ENCODE data around the gene MADCAM1.

MADCAM1 gene

DNA sequence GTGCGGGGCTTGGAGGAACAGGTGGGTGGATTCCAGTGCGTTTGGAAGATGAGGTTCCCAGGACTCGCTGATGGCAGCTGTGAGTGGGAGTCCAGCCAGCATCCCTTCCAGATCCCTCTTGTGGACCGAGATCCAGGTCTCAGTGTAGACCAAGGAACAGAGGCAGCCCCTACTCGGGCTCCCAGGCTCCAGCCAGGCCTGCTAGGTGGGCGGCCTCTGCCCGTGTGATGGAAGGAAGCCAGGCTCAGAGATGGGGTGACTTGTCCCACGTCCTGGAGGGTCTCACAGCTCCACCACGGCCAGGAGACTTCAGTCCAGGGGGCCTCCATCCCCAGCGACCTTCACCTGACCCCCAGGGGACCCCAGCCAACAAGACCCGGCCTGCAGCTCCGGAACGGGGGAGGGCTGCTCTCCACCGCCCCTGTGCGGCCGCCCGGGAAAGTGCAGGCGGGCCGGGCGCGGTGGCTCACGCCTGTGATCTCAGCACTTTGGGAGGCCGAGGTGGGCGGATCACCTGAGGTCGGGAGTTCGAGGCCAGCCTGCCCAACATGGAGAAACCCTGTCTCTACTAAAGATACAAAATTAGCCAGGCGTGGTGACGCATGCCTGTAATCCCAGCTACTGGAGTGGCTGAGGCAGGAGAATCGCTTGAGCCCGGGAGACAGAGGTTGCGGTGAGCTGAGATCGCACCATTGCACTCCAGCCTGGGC is 729 bp upstream of the MADCAM1 start:
- Histone ChIP-seq H3K4me3 (ENCODE audit: low read length in 2 of 2) (no peak overlapping the region), H3K4me2 (ENCODE audit: insufficient read depth, low read length, poor library complexity, severe bottlenecking) (no peak overlapping the region), H3K4ac (ENCODE audit: low read length) (no peak overlapping the region), H2BK12ac (ENCODE audit: low read length) (peak overlapping the region; percentile 33), H3K27me3 (ENCODE audit: control insufficient read depth in 3 of 3, insufficient read depth in 3 of 3, low read depth in 1 of 3, low read length in 3 of 3) (peaks cover 15 to 39% (median 24%) of the 10 kb centered on the region in 3 experiments), H3K23ac (ENCODE audit: low read depth, low read length, poor library complexity) (no peak overlapping the region), H3K79me1 (ENCODE audit: low read depth, low read length) (peaks cover 1% of the 10 kb centered on the region), H3K9ac (ENCODE audit: low read depth, low read length, poor library complexity) (no peak overlapping the region), H3K4me1 (ENCODE audit: control insufficient read depth in 2 of 2, insufficient read depth in 1 of 2, low read depth in 1 of 2, low read length in 2 of 2) (peaks cover 0 to 2% of the 10 kb centered on the region in 2 donors), H3K27ac (replicated peaks; ENCODE audit: low read length) (no peak overlapping the region), H3K18ac (ENCODE audit: low read length) (no peak overlapping the region), H4K8ac (ENCODE audit: low read depth, low read length) (no peak overlapping the region), H2AFZ (ENCODE audit: low read length) (peak overlapping the region; percentile 70), H3K14ac (ENCODE audit: low read length) (no peak overlapping the region), H2BK15ac (ENCODE audit: low read length) (no peak overlapping the region), H2AK5ac (ENCODE audit: low read depth, low read length) (peak overlapping the region; percentile 88), H2BK5ac (ENCODE audit: low read length) (peak overlapping the region; percentile 24), H4K91ac (ENCODE audit: low read depth, low read length, poor library complexity) (no peak overlapping the region), H2BK120ac (ENCODE audit: low read depth, low read length) (no peak overlapping the region), H3K36me3 (replicated peaks in 1 of 2; ENCODE audit: control insufficient read depth in 2 of 2, insufficient read depth in 2 of 2, low read length in 2 of 2) (no peaks in the 10 kb centered on the region), H3K9me3 (replicated peaks in 1 of 2; ENCODE audit: control insufficient read depth in 2 of 2, insufficient read depth in 1 of 2, low read depth in 1 of 2, low read length in 2 of 2) (peaks cover 2 to 13% of the 10 kb centered on the region in 2 donors)
- no peak for DNase-seq (ENCODE audit: low spot score)
- WGBS, 2 donors (ENCODE audit: extremely low coverage in 2 of 2, insufficient read length in 2 of 2, insufficient replicate concordance in 1 of 2): no CpG with 5 or more reads among the region's 32 CpGs

DNA sequence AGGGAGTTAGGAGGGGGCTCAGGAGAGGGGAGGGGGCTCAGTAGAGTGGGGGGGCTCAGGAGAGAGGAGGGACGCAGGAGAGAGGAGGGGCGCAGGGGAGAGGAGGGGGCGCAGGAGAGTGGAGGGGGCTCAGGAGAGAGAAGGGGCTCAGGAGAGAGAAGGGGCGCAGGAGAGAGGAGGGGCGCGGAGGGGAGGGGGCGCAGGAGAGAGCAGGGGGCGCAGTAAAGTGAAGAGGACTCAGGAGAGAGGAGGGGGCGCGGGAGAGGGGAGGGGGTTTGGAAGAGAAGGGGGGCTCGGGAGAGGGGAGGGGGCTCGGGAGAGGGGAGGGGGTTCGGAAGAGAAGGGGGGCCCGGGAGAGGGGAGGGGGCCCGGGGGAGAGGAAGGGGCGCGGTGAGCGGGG is 700 bp downstream of the MADCAM1 start:
- no peak overlapping the region for H2AK5ac ChIP-seq (ENCODE audit: low read depth, low read length)
- no peak overlapping the region for H3K14ac ChIP-seq (ENCODE audit: low read length)
- no peak overlapping the region for H4K91ac ChIP-seq (ENCODE audit: low read depth, low read length, poor library complexity)
- peaks cover 1% of the 10 kb centered on the region for H3K79me1 ChIP-seq (ENCODE audit: low read depth, low read length)
- peaks cover 2 to 13% of the 10 kb centered on the region in 2 donors for H3K9me3 ChIP-seq (replicated peaks in 1 of 2; ENCODE audit: control insufficient read depth in 2 of 2, insufficient read depth in 1 of 2, low read depth in 1 of 2, low read length in 2 of 2)
- H3K36me3 ChIP-seq (replicated peaks in 1 of 2; ENCODE audit: control insufficient read depth in 2 of 2, insufficient read depth in 2 of 2, low read length in 2 of 2): no peaks in the 10 kb centered on the region
- no peak overlapping the region for H2BK120ac ChIP-seq (ENCODE audit: low read depth, low read length)
- no peak overlapping the region for H3K18ac ChIP-seq (ENCODE audit: low read length)
- no peak overlapping the region for H2BK12ac ChIP-seq (ENCODE audit: low read length)
- H3K27me3 ChIP-seq (ENCODE audit: control insufficient read depth in 3 of 3, insufficient read depth in 3 of 3, low read depth in 1 of 3, low read length in 3 of 3): peaks cover 15 to 39% (median 24%) of the 10 kb centered on the region in 3 experiments
- WGBS, 2 donors (ENCODE audit: extremely low coverage in 2 of 2, insufficient read length in 2 of 2, insufficient replicate concordance in 1 of 2): no CpG with 5 or more reads among the region's 18 CpGs
- no peak overlapping the region for H3K4me3 ChIP-seq (ENCODE audit: low read length in 2 of 2)
- no peak for DNase-seq (ENCODE audit: low spot score)
- H3K4me2 ChIP-seq (ENCODE audit: insufficient read depth, low read length, poor library complexity, severe bottlenecking): peak overlapping the region; percentile 23
- no peak overlapping the region for H4K8ac ChIP-seq (ENCODE audit: low read depth, low read length)
- peaks cover 0 to 2% of the 10 kb centered on the region in 2 donors for H3K4me1 ChIP-seq (ENCODE audit: control insufficient read depth in 2 of 2, insufficient read depth in 1 of 2, low read depth in 1 of 2, low read length in 2 of 2)
- H3K23ac ChIP-seq (ENCODE audit: low read depth, low read length, poor library complexity): no peak overlapping the region
- no peak overlapping the region for H3K27ac ChIP-seq (replicated peaks; ENCODE audit: low read length)
- no peak overlapping the region for H2BK5ac ChIP-seq (ENCODE audit: low read length)
- H2AFZ ChIP-seq (ENCODE audit: low read length): no peak overlapping the region
- H3K9ac ChIP-seq (ENCODE audit: low read depth, low read length, poor library complexity): no peak overlapping the region
- H3K4ac ChIP-seq (ENCODE audit: low read length): no peak overlapping the region
- H2BK15ac ChIP-seq (ENCODE audit: low read length): no peak overlapping the region

DNA sequence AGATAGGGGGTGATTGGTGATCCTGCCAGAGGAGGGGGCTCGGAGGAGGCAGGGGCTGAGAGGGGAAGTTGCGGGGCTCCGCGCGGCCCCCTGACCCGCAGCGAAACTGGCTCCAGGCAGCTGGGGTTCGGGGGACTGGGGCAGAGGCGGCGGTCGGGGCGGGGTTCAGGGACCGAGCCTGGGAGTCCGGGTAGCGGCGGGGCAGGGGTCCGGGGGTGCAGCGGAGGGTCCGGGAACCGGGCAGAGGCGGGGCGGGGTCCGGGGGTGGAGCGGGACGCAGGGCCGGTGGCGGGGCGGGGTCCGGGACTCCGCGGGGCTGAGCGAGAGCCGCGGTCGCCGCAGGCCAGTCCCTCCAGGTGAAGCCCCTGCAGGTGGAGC is 1.2 kb downstream of the MADCAM1 start:
- Histone ChIP-seq H4K8ac (ENCODE audit: low read depth, low read length) (no peak overlapping the region), H4K91ac (ENCODE audit: low read depth, low read length, poor library complexity) (no peak overlapping the region), H3K79me1 (ENCODE audit: low read depth, low read length) (peaks cover 1% of the 10 kb centered on the region), H3K9ac (ENCODE audit: low read depth, low read length, poor library complexity) (no peak overlapping the region), H3K18ac (ENCODE audit: low read length) (peak overlapping the region; percentile 89), H3K4me3 (ENCODE audit: low read length in 2 of 2) (peak overlapping the region in 1 of 2 donors; percentile 56), H2BK120ac (ENCODE audit: low read depth, low read length) (no peak overlapping the region), H3K27ac (replicated peaks; ENCODE audit: low read length) (no peak overlapping the region), H2BK15ac (ENCODE audit: low read length) (no peak overlapping the region), H3K14ac (ENCODE audit: low read length) (no peak overlapping the region), H3K4ac (ENCODE audit: low read length) (no peak overlapping the region), H3K9me3 (replicated peaks in 1 of 2; ENCODE audit: control insufficient read depth in 2 of 2, insufficient read depth in 1 of 2, low read depth in 1 of 2, low read length in 2 of 2) (peaks cover under 1 to 12% of the 10 kb centered on the region in 2 donors), H2BK5ac (ENCODE audit: low read length) (no peak overlapping the region), H3K36me3 (replicated peaks in 1 of 2; ENCODE audit: control insufficient read depth in 2 of 2, insufficient read depth in 2 of 2, low read length in 2 of 2) (no peaks in the 10 kb centered on the region), H2BK12ac (ENCODE audit: low read length) (peak overlapping the region; percentile 41), H3K27me3 (ENCODE audit: control insufficient read depth in 3 of 3, insufficient read depth in 3 of 3, low read depth in 1 of 3, low read length in 3 of 3) (peaks cover 15 to 39% (median 24%) of the 10 kb centered on the region in 3 experiments), H2AFZ (ENCODE audit: low read length) (no peak overlapping the region), H2AK5ac (ENCODE audit: low read depth, low read length) (no peak overlapping the region), H3K4me1 (ENCODE audit: control insufficient read depth in 2 of 2, insufficient read depth in 1 of 2, low read depth in 1 of 2, low read length in 2 of 2) (peaks cover 0 to 2% of the 10 kb centered on the region in 2 donors), H3K4me2 (ENCODE audit: insufficient read depth, low read length, poor library complexity, severe bottlenecking) (peak overlapping the region; percentile 49), H3K23ac (ENCODE audit: low read depth, low read length, poor library complexity) (no peak overlapping the region)
- no CpG with 5 or more reads among the region's 36 CpGs for WGBS, 2 donors (ENCODE audit: extremely low coverage in 2 of 2, insufficient read length in 2 of 2, insufficient replicate concordance in 1 of 2)
- DNase-seq (ENCODE audit: low spot score): no peak

DNA sequence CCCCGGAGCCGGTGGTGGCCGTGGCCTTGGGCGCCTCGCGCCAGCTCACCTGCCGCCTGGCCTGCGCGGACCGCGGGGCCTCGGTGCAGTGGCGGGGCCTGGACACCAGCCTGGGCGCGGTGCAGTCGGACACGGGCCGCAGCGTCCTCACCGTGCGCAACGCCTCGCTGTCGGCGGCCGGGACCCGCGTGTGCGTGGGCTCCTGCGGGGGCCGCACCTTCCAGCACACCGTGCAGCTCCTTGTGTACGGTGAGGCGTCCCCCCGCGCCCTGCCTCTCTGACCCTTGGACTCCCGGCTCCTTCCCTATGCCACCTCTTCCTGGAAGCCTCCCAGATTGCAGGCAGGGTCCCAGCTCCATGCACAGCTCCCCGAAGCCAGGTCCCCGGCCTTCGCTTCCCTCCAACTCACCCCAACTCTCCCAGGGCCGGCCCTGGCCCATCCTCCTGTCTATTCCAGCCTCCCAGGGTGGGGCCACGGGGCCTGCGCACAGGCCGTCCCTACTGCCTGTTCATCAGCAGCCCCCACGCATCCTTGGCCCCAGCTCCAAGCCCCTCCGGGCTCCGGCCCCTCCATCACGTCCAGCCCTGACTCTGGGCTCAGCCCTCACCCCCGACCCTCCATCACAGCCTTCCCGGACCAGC is 1.7 kb downstream of the MADCAM1 start:
- Histone ChIP-seq H3K4ac (ENCODE audit: low read length) (peak overlapping the region; percentile 5), H3K18ac (ENCODE audit: low read length) (peak overlapping the region; percentile 89), H3K36me3 (replicated peaks in 1 of 2; ENCODE audit: control insufficient read depth in 2 of 2, insufficient read depth in 2 of 2, low read length in 2 of 2) (no peaks in the 10 kb centered on the region), H2BK5ac (ENCODE audit: low read length) (no peak overlapping the region), H4K8ac (ENCODE audit: low read depth, low read length) (no peak overlapping the region), H2AK5ac (ENCODE audit: low read depth, low read length) (peak overlapping the region; percentile 83), H3K79me1 (ENCODE audit: low read depth, low read length) (peaks cover 1% of the 10 kb centered on the region), H3K23ac (ENCODE audit: low read depth, low read length, poor library complexity) (peak overlapping the region; percentile 80), H3K27ac (replicated peaks; ENCODE audit: low read length) (no peak overlapping the region), H3K9me3 (replicated peaks in 1 of 2; ENCODE audit: control insufficient read depth in 2 of 2, insufficient read depth in 1 of 2, low read depth in 1 of 2, low read length in 2 of 2) (peaks cover 5 to 10% of the 10 kb centered on the region in 2 donors), H3K4me3 (ENCODE audit: low read length in 2 of 2) (peak overlapping the region in 1 of 2 donors; percentile 56), H2BK120ac (ENCODE audit: low read depth, low read length) (no peak overlapping the region), H3K27me3 (ENCODE audit: control insufficient read depth in 3 of 3, insufficient read depth in 3 of 3, low read depth in 1 of 3, low read length in 3 of 3) (peaks cover 15 to 39% (median 24%) of the 10 kb centered on the region in 3 experiments), H2BK12ac (ENCODE audit: low read length) (peak overlapping the region; percentile 41), H2AFZ (ENCODE audit: low read length) (no peak overlapping the region), H2BK15ac (ENCODE audit: low read length) (peak overlapping the region; percentile 81), H3K4me2 (ENCODE audit: insufficient read depth, low read length, poor library complexity, severe bottlenecking) (peak overlapping the region; percentile 49), H3K9ac (ENCODE audit: low read depth, low read length, poor library complexity) (peak overlapping the region; percentile 44), H3K4me1 (ENCODE audit: control insufficient read depth in 2 of 2, insufficient read depth in 1 of 2, low read depth in 1 of 2, low read length in 2 of 2) (peaks cover 0 to 2% of the 10 kb centered on the region in 2 donors), H3K14ac (ENCODE audit: low read length) (peak overlapping the region; percentile 89), H4K91ac (ENCODE audit: low read depth, low read length, poor library complexity) (no peak overlapping the region)
- DNase-seq (ENCODE audit: low spot score): no peak
- WGBS, 2 donors (ENCODE audit: extremely low coverage in 2 of 2, insufficient read length in 2 of 2, insufficient replicate concordance in 1 of 2): no CpG with 5 or more reads among the region's 50 CpGs

Measured in neuronal stem cell (in vitro differentiated cells).